ENCODE measurements around the gene EMID1.

DNA sequence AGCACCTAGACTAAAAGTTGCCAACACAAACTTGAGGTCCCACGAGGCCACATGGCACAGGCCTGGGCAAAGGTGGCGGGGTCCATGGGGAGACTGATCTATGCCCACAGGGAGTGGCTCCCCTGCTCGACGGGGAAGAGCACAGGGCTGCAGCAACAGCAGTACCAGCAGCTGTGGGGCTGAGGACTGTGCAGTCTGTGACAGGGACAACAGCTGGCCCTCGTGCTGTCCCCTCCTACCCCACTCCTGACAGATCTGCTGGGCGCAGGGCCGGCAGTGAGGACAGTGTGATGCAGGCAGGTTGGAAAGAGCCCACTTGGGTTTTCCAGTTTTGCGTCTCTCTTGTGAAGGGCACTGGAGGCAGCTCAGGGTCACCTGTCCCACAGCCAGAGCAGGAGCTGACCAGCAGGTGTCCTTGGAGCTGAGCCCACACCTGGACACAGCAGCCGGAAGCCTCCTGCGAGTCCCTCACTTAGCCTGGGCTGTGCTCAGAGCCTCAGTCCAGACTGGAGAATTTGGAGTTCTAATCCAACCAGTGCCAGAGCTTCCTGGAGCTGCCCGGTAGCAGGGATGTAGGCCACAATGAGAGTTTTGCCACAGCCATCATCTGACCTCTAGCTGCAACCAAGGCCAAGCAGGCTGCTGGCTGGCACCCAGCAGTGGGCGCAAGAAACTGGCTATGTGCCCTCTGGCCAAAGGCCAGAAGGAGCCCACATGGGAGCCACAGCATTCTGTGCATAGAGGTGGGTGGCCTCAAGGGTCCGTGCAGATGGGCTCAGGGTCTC, 97.2 kb downstream of the EMID1 start:
- TF ChIP-seq, protein P1, sequence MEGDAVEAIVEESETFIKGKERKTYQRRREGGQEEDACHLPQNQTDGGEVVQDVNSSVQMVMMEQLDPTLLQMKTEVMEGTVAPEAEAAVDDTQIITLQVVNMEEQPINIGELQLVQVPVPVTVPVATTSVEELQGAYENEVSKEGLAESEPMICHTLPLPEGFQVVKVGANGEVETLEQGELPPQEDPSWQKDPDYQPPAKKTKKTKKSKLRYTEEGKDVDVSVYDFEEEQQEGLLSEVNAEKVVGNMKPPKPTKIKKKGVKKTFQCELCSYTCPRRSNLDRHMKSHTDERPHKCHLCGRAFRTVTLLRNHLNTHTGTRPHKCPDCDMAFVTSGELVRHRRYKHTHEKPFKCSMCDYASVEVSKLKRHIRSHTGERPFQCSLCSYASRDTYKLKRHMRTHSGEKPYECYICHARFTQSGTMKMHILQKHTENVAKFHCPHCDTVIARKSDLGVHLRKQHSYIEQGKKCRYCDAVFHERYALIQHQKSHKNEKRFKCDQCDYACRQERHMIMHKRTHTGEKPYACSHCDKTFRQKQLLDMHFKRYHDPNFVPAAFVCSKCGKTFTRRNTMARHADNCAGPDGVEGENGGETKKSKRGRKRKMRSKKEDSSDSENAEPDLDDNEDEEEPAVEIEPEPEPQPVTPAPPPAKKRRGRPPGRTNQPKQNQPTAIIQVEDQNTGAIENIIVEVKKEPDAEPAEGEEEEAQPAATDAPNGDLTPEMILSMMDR (IDR thresholded peaks at IDR 0.05) = no peak
- no peak for TF ChIP-seq POLR2A (IDR thresholded peaks at IDR 0.05)
